Caco-2 (cell line): Measurements from ENCODE around the gene FAM107B. TPM values are rescaled to one million over a fixed set of nuclear protein-coding genes. Genes with fewer than 3 reads are reported as not detected.
"Not testable (repeated sequence)": the region's sequence is repeated elsewhere in the genome, so short reads cannot be mapped to it uniquely, and the experiment has no call there.

Source experiments
- BruUV-seq: library from RNA; stranded (reverse); fragments of 400-500 nt; replicated peaks from 2 replicates; lab custom pipeline; 2021; lab: Mats Ljungman, UMichigan
- CTCF ChIA-PET: fragments of 300-600 bp; sonication (Branson Sonifier 250); formaldehyde crosslinking; loops from one replicate; lab custom pipeline; 2022; ENCODE audit warnings: antibody characterized with exemption; lab: Charles Lee
- POLR2A ChIA-PET: fragments of 300-600 bp; sonication (Branson Sonifier 250); formaldehyde crosslinking; loops from one replicate; lab custom pipeline; 2022; ENCODE audit warnings: antibody characterized with exemption; lab: Charles Lee
- DNase-seq, 2 experiments: peaks; one replicate each; pipeline versions ENCODE4 v3.0.0 to v3.0.0-alpha.2; 2020 to 2022
- H3K27me3 ChIP-seq: replicated peaks from 2 replicates; pipeline ENCODE4 v1.6.0; 2011; ENCODE audit warnings: low read length; ENCODE audit not compliant: control insufficient read depth, insufficient read depth
- H3K36me3 ChIP-seq: 2 replicates; pipeline ENCODE4 v1.5.1; 2011; ENCODE audit warnings: low read length; ENCODE audit not compliant: control insufficient read depth, insufficient read depth
- H3K4me1 ChIP-seq: fragments of 250-450 bp; sonication (Bioruptor Pico); 2 replicates; pipeline ENCODE4 v1.5.1; 2020; ENCODE audit warnings: mild to moderate bottlenecking
- H3K4me3 ChIP-seq: 2 replicates; pipeline ENCODE4 v1.5.1; 2011; ENCODE audit warnings: low read depth, mild to moderate bottlenecking, control low read depth, low read length
- H3K9me3 ChIP-seq: fragments of 250-450 bp; sonication (Bioruptor Pico); 2 replicates; pipeline ENCODE4 v1.5.1; 2020; ENCODE audit warnings: mild to moderate bottlenecking, moderate library complexity
- H3K27ac Mint-ChIP-seq: one replicate; pipeline ENCODE4 v1.8.0; 2022; ENCODE audit warnings: mixed read lengths; ENCODE audit not compliant: unreplicated experiment
- H3K27me3 Mint-ChIP-seq: one replicate; pipeline ENCODE4 v1.8.0; 2022; ENCODE audit warnings: mixed read lengths; ENCODE audit not compliant: insufficient read depth, unreplicated experiment
- H3K36me3 Mint-ChIP-seq: one replicate; pipeline ENCODE4 v1.8.0; 2022; ENCODE audit warnings: mild to moderate bottlenecking, mixed read lengths; ENCODE audit not compliant: insufficient read depth, unreplicated experiment
- H3K4me1 Mint-ChIP-seq: one replicate; pipeline ENCODE4 v1.8.0; 2022; ENCODE audit warnings: low read depth, mixed read lengths; ENCODE audit not compliant: unreplicated experiment
- H3K4me3 Mint-ChIP-seq: one replicate; pipeline ENCODE4 v1.8.0; 2022; ENCODE audit warnings: mild to moderate bottlenecking, moderate library complexity, mixed read lengths; ENCODE audit not compliant: unreplicated experiment
- H3K9me3 Mint-ChIP-seq: one replicate; pipeline ENCODE4 v1.8.0; 2022; ENCODE audit warnings: mixed read lengths; ENCODE audit not compliant: unreplicated experiment
- CTCF ChIP-seq, 2 experiments: fragments of 200-600 bp in 1 of 2; IDR thresholded peaks; 1 replicate in 1 of 2; 2 replicates in 1 of 2; pipeline versions ENCODE4 v1.5.1 to v1.8.0; 2011 to 2022; ENCODE audit warnings: antibody characterized with exemption in 1 of 2, control low read depth in 1 of 2, inconsistent platforms in 1 of 2, low read depth in 1 of 2, low read length in 1 of 2, mild to moderate bottlenecking in 1 of 2, moderate library complexity in 1 of 2; ENCODE audit not compliant: insufficient read depth in 1 of 2, severe bottlenecking in 1 of 2, unreplicated experiment in 1 of 2
- intact Hi-C: fragments of 100-400 bp; cut with micrococcal nuclease; formaldehyde crosslinking; loops from one replicate; pipeline ENCODE4 v1.10.0; 2022; ENCODE audit not compliant: unreplicated experiment
- total RNA-seq: library from RNA; stranded (reverse); gene quantifications from 2 replicates; pipeline ENCODE4 v1.2.3, GENCODE V29; 2022

The FAM107B gene
- total RNA-seq, 1 experiment from 2014 or later = 206 TPM

GRCh38 chr10:14712991-14713424 is 61.7 kb downstream of the FAM107B start:
- H3K27me3 Mint-ChIP-seq = no peaks in the 10 kb centered on the region
- H3K36me3 Mint-ChIP-seq = peaks cover 6% of the 10 kb centered on the region
- no peaks in the 10 kb centered on the region for H3K36me3 ChIP-seq
- H3K27me3 ChIP-seq = no peaks in the 10 kb centered on the region
- peaks cover 15% of the 10 kb centered on the region for H3K4me1 Mint-ChIP-seq
- no peaks in the 10 kb centered on the region for H3K9me3 ChIP-seq
- peak overlapping the region; percentile 81 for H3K27ac Mint-ChIP-seq
- DNase-seq = peak; percentile 32 to 63
- CTCF ChIA-PET = interaction anchor here (0.6 kb wide), 1 partner anchor 201 kb away, joined by 3 read pairs; no protein-coding TSS in a partner anchor
- H3K4me3 ChIP-seq = no peak overlapping the region
- no peak for TF ChIP-seq CTCF (IDR thresholded peaks at IDR 0.05; ENCODE audit: insufficient read depth in 1 of 2, low read depth in 1 of 2, low read length in 1 of 2, severe bottlenecking in 1 of 2, unreplicated experiment in 1 of 2)
- POLR2A ChIA-PET = no interaction called here
- peaks cover 9% of the 10 kb centered on the region for H3K9me3 Mint-ChIP-seq
- intact Hi-C loops = loop anchor here (1.0 kb wide), 1 partner anchor 10 kb away; no protein-coding TSS in a partner anchor
- peaks cover 17% of the 10 kb centered on the region for H3K4me1 ChIP-seq
- H3K4me3 Mint-ChIP-seq = peak overlapping the region; percentile 49
- no TSS peak for BruUV-seq

- CTCF ChIA-PET, H3K4me3 ChIP-seq, H3K36me3 Mint-ChIP-seq, H3K27me3 Mint-ChIP-seq, DNase-seq, H3K9me3 ChIP-seq, H3K36me3 ChIP-seq, intact Hi-C loops, H3K27me3 ChIP-seq, H3K9me3 Mint-ChIP-seq, H3K4me3 Mint-ChIP-seq, BruUV-seq, POLR2A ChIA-PET: not testable (repeated sequence)
- H3K4me1 Mint-ChIP-seq = peaks cover 32% of the 10 kb centered on the region
- H3K27ac Mint-ChIP-seq = peak overlapping the region; percentile 8
- H3K4me1 ChIP-seq = peaks cover 38% of the 10 kb centered on the region
These were observed 65.4 kb downstream of the FAM107B start for GRCh38 chr10:14709344-14709743.

- Histone ChIP-seq H3K4me3 (no peak overlapping the region), H3K36me3 (no peaks in the 10 kb centered on the region), H3K27me3 (no peaks in the 10 kb centered on the region), H3K4me1 (peaks cover 46% of the 10 kb centered on the region), H3K9me3 (no peaks in the 10 kb centered on the region)
- peaks cover 38% of the 10 kb centered on the region for H3K4me1 Mint-ChIP-seq
- peaks cover 5% of the 10 kb centered on the region for H3K36me3 Mint-ChIP-seq
- DNase-seq = no peak
- no peak for TF ChIP-seq CTCF (IDR thresholded peaks at IDR 0.05; ENCODE audit: insufficient read depth in 1 of 2, low read depth in 1 of 2, low read length in 1 of 2, severe bottlenecking in 1 of 2, unreplicated experiment in 1 of 2)
- H3K4me3 Mint-ChIP-seq = no peak overlapping the region
- peaks cover 9% of the 10 kb centered on the region for H3K9me3 Mint-ChIP-seq
- ChIA-PET POLR2A (no interaction called here), CTCF (no interaction called here)
- intact Hi-C loops = no loop called here
- BruUV-seq = no TSS peak
- H3K27ac Mint-ChIP-seq = no peak overlapping the region
- H3K27me3 Mint-ChIP-seq = no peaks in the 10 kb centered on the region
These were observed 67.2 kb downstream of the FAM107B start for GRCh38 chr10:14707481-14707880.
